ENCODE measurements around the gene SMIM1. TPM values are rescaled to one million over a fixed set of nuclear protein-coding genes. Genes with fewer than 3 reads are reported as not detected.
"Not testable (repeated sequence)": the region's sequence is repeated elsewhere in the genome, so short reads cannot be mapped to it uniquely, and the experiment has no call there.

SMIM1 gene
- total RNA-seq, 1 donor from 2014 or later, result 1.6 TPM

DNA sequence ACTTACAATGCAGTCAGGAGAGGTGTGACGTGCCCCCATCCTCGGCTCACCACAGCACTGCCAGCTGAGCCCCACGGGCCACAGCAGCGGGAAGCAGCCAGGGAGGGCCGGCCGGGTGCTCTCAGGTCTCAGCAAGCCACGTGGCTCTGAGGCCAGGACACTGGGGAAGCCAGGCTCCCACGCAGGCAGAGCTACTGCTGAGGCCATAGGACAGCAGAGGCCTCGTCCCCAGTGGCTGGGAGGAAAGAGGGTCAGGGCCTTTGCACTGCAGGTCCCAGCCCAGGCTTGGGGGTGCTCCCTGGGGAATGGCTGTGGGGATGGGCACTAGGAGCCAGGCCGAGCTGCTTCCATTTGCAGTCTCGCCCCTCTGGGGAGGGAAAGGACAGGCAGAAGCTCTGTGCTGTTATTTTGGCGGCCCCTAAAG is 18.0 kb downstream of the SMIM1 start:
- H3K27me3 ChIP-seq (ENCODE audit: control insufficient read depth in 3 of 3, insufficient read depth in 3 of 3, low read length in 3 of 3), result no peaks in the 10 kb centered on the region
- H3K27ac ChIP-seq (ENCODE audit: low read depth, low read length), result no peak overlapping the region
- H3K9ac ChIP-seq (ENCODE audit: low read depth in 1 of 3, low read length in 3 of 3), result no peak overlapping the region
- no peaks in the 10 kb centered on the region for H3K9me3 ChIP-seq (ENCODE audit: control insufficient read depth in 3 of 3, low read length in 3 of 3)
- H3K4me1 ChIP-seq (ENCODE audit: control insufficient read depth in 3 of 3, insufficient read depth in 3 of 3, low read length in 3 of 3), result peaks cover 36 to 57% (median 47%) of the 10 kb centered on the region in 3 donors
- peaks cover 22 to 28% (median 25%) of the 10 kb centered on the region in 3 donors for H3K36me3 ChIP-seq (ENCODE audit: control insufficient read depth in 3 of 3, insufficient read depth in 3 of 3, low read length in 3 of 3)
- H3K4me3 ChIP-seq (ENCODE audit: low read length in 3 of 3), result no peak overlapping the region

GRCh38 chr1:3790952-3791351 is 18.4 kb downstream of the SMIM1 start:
- Histone ChIP-seq H3K27ac (ENCODE audit: low read depth, low read length) (no peak overlapping the region), H3K9me3 (ENCODE audit: control insufficient read depth in 3 of 3, low read length in 3 of 3) (no peaks in the 10 kb centered on the region), H3K36me3 (ENCODE audit: control insufficient read depth in 3 of 3, insufficient read depth in 3 of 3, low read length in 3 of 3) (peaks cover 21 to 25% (median 21%) of the 10 kb centered on the region in 3 donors), H3K27me3 (ENCODE audit: control insufficient read depth in 3 of 3, insufficient read depth in 3 of 3, low read length in 3 of 3) (no peaks in the 10 kb centered on the region), H3K4me1 (ENCODE audit: control insufficient read depth in 3 of 3, insufficient read depth in 3 of 3, low read length in 3 of 3) (peaks cover 37 to 58% (median 47%) of the 10 kb centered on the region in 3 donors), H3K9ac (ENCODE audit: low read depth in 1 of 3, low read length in 3 of 3) (no peak overlapping the region), H3K4me3 (ENCODE audit: low read length in 3 of 3) (no peak overlapping the region)

DNA sequence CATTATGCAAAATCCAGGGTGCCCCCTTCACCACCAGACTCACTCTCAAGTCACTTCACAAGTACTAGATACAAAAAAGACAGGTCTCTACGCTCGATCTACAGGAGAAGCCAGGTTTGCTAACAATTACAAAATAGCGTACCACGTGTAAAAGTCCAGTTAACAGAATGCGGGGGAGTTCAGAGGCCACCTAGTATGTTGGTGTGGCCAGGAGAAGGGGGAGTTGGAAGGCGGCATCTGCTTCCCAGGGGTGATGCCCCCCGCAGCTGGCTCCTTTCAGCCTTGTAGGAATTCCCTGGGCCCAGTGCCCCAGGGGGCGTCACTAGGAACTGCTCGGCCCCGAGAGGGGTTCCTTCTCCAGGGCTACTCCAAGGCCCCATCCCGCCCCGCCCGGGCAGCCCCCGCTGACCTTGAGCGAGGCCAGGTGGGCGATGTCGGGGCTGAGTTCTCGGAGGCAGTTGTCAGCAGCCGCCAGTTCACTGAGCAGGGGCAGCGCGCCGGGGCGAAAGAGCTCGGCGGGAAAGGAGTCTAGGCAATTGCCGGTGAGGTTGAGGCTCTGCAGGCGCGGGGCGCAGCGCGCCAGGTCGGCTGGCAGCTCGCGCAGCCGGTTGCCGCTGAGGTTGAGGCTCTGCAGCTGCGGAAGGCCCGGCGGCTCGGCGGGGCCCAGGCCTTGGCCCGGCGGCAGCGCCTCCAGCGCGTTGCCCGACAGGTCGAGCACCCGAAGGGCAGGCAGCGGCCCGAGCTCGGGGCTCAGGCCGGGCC is 23.1 kb downstream of the SMIM1 start:
- Histone ChIP-seq H3K4me1 (ENCODE audit: control insufficient read depth in 3 of 3, insufficient read depth in 3 of 3, low read length in 3 of 3) (peaks cover 26 to 45% (median 34%) of the 10 kb centered on the region in 3 donors), H3K27me3 (ENCODE audit: control insufficient read depth in 3 of 3, insufficient read depth in 3 of 3, low read length in 3 of 3) (peaks cover 0 to 10% (median 7%) of the 10 kb centered on the region in 3 donors), H3K36me3 (ENCODE audit: control insufficient read depth in 3 of 3, insufficient read depth in 3 of 3, low read length in 3 of 3) (peaks cover 2 to 4% (median 3%) of the 10 kb centered on the region in 3 donors), H3K4me3 (ENCODE audit: low read length in 3 of 3) (peak overlapping the region; percentile 76 to 98 (median 95)), H3K27ac (ENCODE audit: low read depth, low read length) (peak overlapping the region; percentile 48), H3K9me3 (ENCODE audit: control insufficient read depth in 3 of 3, low read length in 3 of 3) (no peaks in the 10 kb centered on the region), H3K9ac (ENCODE audit: low read depth in 1 of 3, low read length in 3 of 3) (peak overlapping the region; percentile 84 to 94 (median 86))

DNA sequence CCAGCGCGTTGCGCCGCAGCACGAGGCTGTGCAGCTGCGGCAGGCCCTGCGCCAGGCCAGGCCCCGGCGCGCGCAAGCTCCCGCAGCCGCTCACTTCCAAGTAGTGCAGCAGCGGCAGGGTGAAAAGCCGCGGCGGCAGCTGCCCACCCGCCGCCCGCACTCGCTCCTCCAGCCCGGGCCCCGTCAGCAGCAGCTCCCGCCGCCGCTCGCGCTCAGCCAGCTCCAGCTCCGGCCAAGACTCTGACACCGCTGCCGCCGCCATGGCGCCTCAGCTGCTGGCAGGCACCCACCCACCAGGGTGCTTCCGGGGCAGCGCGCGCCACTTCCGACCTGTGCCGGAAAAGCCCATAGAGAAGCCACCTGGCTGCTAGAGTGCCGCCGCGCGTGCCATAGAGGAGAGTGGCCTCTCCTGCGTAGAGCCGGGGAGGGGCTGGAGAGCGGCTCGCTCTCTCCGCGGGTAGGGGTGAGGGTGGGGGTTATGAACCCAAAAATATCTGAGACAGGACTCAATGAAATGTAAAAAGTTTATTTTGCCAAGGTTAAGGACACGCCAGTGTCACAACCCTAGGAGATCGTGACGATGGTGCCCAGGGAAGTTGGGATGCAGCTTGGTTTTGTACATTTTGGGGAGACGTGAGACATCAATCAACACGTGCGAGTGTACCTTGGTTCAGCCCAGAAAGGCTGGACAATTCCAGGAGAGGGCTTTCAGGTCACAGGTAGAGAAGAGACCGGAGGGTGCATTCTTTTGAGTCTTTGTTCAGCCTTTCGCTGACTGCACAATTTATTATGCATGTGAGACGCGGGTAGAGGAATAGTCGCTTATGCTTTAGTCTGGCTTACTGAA is 23.9 kb downstream of the SMIM1 start, which contains the start of gene LRRC47:
LRRC47 (minus strand) TSS at position 284 of the 847 bp plus-strand sequence; CDS start at position 262, 22 bp downstream.
- Histone ChIP-seq H3K9ac (ENCODE audit: low read depth in 1 of 3, low read length in 3 of 3) (peak within 1 kb of the TSS; percentile 84 to 94 (median 86)), H3K4me3 (ENCODE audit: low read length in 3 of 3) (peak within 1 kb of the TSS; percentile 76 to 98 (median 95)), H3K4me1 (ENCODE audit: control insufficient read depth in 3 of 3, insufficient read depth in 3 of 3, low read length in 3 of 3) (peaks cover 26 to 42% (median 28%) of the 10 kb centered on the region in 3 donors), H3K36me3 (ENCODE audit: control insufficient read depth in 3 of 3, insufficient read depth in 3 of 3, low read length in 3 of 3) (peaks cover 2 to 4% (median 3%) of the 10 kb centered on the region in 3 donors), H3K9me3 (ENCODE audit: control insufficient read depth in 3 of 3, low read length in 3 of 3) (no peaks in the 10 kb centered on the region), H3K27ac (ENCODE audit: low read depth, low read length) (peak within 1 kb of the TSS; percentile 48), H3K27me3 (ENCODE audit: control insufficient read depth in 3 of 3, insufficient read depth in 3 of 3, low read length in 3 of 3) (peaks cover 0 to 10% (median 7%) of the 10 kb centered on the region in 3 donors)

GRCh38 chr1:3799976-3800685 is 27.6 kb downstream of the SMIM1 start:
- Histone ChIP-seq H3K36me3 (ENCODE audit: control insufficient read depth in 3 of 3, insufficient read depth in 3 of 3, low read length in 3 of 3) (no peaks in the 10 kb centered on the region), H3K4me3 (ENCODE audit: low read length in 3 of 3) (no peak overlapping the region), H3K9ac (ENCODE audit: low read depth in 1 of 3, low read length in 3 of 3) (no peak overlapping the region)

DNA sequence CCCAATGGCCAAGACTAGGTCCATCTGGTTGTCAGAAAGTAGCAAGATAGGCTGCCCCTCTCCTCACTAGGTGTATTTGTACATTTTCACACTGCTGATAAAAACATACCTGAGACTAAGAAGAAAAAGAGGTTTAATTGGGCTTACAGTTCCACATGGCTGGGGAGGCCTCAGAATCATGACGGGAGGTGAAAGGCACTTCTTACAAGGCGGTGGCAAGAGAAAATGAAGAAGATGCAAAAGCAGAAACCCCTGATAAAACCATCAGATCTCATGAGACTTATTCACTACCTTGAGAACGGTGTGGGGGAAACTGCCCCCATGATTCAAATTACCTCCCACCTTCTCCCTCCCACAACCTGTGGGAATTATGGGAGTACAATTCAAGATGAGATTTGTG is 28.2 kb downstream of the SMIM1 start:
- H3K9ac ChIP-seq (ENCODE audit: low read depth in 1 of 3, low read length in 3 of 3); H3K9me3 ChIP-seq (ENCODE audit: control insufficient read depth in 3 of 3, low read length in 3 of 3); H3K36me3 ChIP-seq (ENCODE audit: control insufficient read depth in 3 of 3, insufficient read depth in 3 of 3, low read length in 3 of 3); H3K4me3 ChIP-seq (ENCODE audit: low read length in 3 of 3); H3K4me1 ChIP-seq (ENCODE audit: control insufficient read depth in 3 of 3, insufficient read depth in 3 of 3, low read length in 3 of 3); H3K27ac ChIP-seq (ENCODE audit: low read depth, low read length): not testable (repeated sequence)
- H3K27me3 ChIP-seq (ENCODE audit: control insufficient read depth in 3 of 3, insufficient read depth in 3 of 3, low read length in 3 of 3), result peaks cover 7 to 26% (median 24%) of the 10 kb centered on the region in 3 donors

More at GRCh38 chr1:3799976-3800685, 27.6 kb downstream of the SMIM1 start:
- Histone ChIP-seq H3K9me3 (ENCODE audit: control insufficient read depth in 3 of 3, low read length in 3 of 3) (no peaks in the 10 kb centered on the region), H3K4me1 (ENCODE audit: control insufficient read depth in 3 of 3, insufficient read depth in 3 of 3, low read length in 3 of 3) (peaks cover 4 to 12% (median 8%) of the 10 kb centered on the region in 3 donors), H3K27ac (ENCODE audit: low read depth, low read length) (no peak overlapping the region), H3K27me3 (ENCODE audit: control insufficient read depth in 3 of 3, insufficient read depth in 3 of 3, low read length in 3 of 3) (peaks cover under 1 to 24% (median 20%) of the 10 kb centered on the region in 3 donors)

DNA sequence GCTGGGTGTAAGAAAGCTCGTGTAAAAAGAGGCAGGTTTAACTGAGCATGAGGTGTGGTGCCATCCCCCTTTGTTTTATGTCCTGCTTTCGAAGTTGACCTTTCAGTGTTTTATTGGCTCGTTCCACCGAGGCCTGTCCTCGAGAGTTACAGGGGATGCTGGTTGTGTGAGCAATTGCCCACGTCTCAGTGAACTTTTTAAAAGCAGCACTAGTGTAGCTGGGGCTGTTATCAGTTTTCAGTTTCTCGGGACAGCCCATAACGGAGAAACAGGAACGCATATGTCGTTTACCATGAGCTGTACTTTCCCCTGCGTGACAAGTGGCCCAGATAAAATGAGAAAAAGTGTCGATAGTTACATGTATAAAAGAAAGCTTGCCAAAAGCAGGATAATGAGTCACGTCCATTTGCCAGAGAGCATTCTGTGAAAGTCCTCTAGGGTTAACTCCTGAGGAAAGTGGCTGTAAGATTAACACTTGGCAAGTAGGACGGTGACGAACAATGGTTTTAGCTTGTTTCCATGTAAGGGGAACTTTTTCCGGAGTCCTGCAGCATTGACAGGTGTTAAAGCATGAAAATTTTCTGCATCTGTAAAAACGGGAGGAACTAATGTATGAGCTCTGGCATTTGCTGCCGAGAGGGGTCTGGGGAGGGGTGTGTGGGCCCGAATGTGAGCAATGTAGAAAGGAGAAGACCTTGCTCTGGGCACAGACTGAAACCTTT is 31.5 kb downstream of the SMIM1 start:
- H3K4me1 ChIP-seq (ENCODE audit: control insufficient read depth in 3 of 3, insufficient read depth in 3 of 3, low read length in 3 of 3), result peaks cover 0 to 2% (median 0%) of the 10 kb centered on the region in 3 donors
- H3K4me3 ChIP-seq (ENCODE audit: low read length in 3 of 3), result no peak overlapping the region
- H3K9me3 ChIP-seq (ENCODE audit: control insufficient read depth in 3 of 3, low read length in 3 of 3), result no peaks in the 10 kb centered on the region
- H3K36me3 ChIP-seq (ENCODE audit: control insufficient read depth in 3 of 3, insufficient read depth in 3 of 3, low read length in 3 of 3), result no peaks in the 10 kb centered on the region
- H3K9ac ChIP-seq (ENCODE audit: low read depth in 1 of 3, low read length in 3 of 3), result no peak overlapping the region
- no peak overlapping the region for H3K27ac ChIP-seq (ENCODE audit: low read depth, low read length)
- H3K27me3 ChIP-seq (ENCODE audit: control insufficient read depth in 3 of 3, insufficient read depth in 3 of 3, low read length in 3 of 3), result peaks cover 8 to 31% (median 24%) of the 10 kb centered on the region in 3 donors

DNA sequence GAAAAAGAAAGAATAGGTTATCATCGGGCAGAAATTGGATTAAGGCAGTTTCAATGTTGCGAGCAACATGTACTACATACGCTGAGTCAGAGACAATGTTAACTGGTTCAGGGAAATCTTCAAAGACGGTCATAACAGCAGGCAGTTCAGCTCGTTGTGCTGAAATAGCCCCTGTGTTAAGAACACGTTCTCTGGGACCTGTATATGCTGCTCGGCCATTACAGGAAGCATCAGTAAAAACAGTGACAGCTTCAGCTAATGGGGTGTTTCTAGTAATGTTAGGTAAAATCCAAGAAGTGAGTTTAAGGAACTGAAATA is 32.0 kb downstream of the SMIM1 start:
- not testable (repeated sequence) for H3K9me3 ChIP-seq (ENCODE audit: control insufficient read depth in 3 of 3, low read length in 3 of 3); H3K27ac ChIP-seq (ENCODE audit: low read depth, low read length); H3K9ac ChIP-seq (ENCODE audit: low read depth in 1 of 3, low read length in 3 of 3); H3K36me3 ChIP-seq (ENCODE audit: control insufficient read depth in 3 of 3, insufficient read depth in 3 of 3, low read length in 3 of 3); H3K4me1 ChIP-seq (ENCODE audit: control insufficient read depth in 3 of 3, insufficient read depth in 3 of 3, low read length in 3 of 3); H3K4me3 ChIP-seq (ENCODE audit: low read length in 3 of 3)
- H3K27me3 ChIP-seq (ENCODE audit: control insufficient read depth in 3 of 3, insufficient read depth in 3 of 3, low read length in 3 of 3), result peaks cover 8 to 31% (median 24%) of the 10 kb centered on the region in 3 donors

GRCh38 chr1:3805038-3805437 is 32.5 kb downstream of the SMIM1 start:
- no peak overlapping the region for H3K27ac ChIP-seq (ENCODE audit: low read depth, low read length)
- no peak overlapping the region for H3K9ac ChIP-seq (ENCODE audit: low read depth in 1 of 3, low read length in 3 of 3)
- H3K4me1 ChIP-seq (ENCODE audit: control insufficient read depth in 3 of 3, insufficient read depth in 3 of 3, low read length in 3 of 3), result peaks cover 0 to 2% (median 0%) of the 10 kb centered on the region in 3 donors

More at GRCh38 chr1:3805038-3805437, 32.5 kb downstream of the SMIM1 start:
- H3K36me3 ChIP-seq (ENCODE audit: control insufficient read depth in 3 of 3, insufficient read depth in 3 of 3, low read length in 3 of 3), result no peaks in the 10 kb centered on the region
- no peaks in the 10 kb centered on the region for H3K9me3 ChIP-seq (ENCODE audit: control insufficient read depth in 3 of 3, low read length in 3 of 3)
- H3K4me3 ChIP-seq (ENCODE audit: low read length in 3 of 3), result no peak overlapping the region
- H3K27me3 ChIP-seq (ENCODE audit: control insufficient read depth in 3 of 3, insufficient read depth in 3 of 3, low read length in 3 of 3), result peaks cover 8 to 26% (median 20%) of the 10 kb centered on the region in 3 donors

All from skeletal muscle tissue (tissue), 4 donors.